Measurements from ENCODE around the gene ADAMTS3. TPM values are rescaled to one million over a fixed set of nuclear protein-coding genes. Genes with fewer than 3 reads are reported as not detected.

The ADAMTS3 gene
- total and polyA plus RNA-seq, 2 experiments from 2014 or later = 1.2 to 3.7 TPM

DNA sequence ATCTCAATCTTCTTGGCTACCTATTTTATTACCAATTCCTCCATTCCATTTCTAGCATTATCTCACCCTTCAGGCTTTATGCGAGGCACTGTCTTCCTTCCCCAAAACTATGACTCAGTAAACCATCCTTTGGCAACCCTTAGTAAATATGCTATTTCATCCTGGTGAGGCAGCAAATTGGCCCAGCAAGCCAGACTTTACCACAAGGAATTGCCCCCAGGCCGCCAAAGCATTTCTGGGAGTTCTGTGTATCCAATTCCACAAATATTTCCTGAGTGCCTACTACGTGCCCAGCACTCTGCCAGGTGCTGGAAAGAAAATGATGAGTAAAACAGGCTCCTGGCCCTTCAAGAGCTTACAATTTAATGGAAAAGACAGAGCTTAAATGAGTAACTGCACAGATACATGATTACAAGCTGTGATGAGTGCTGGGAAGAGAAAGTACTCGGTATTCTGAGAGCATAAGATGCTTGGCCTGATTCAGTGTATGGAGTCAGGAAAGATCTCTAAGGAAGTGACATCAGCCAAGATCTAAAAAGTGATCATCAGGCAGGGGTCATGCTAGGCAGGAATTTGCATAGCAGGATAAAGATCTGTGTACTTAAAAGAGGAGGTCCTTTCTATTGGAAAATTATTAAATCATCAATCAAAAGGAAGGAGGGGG lies 193.8 kb downstream of the ADAMTS3 start:
- Histone ChIP-seq H3F3A (replicated peaks; ENCODE audit: low read depth) (no peaks in the 10 kb centered on the region), H3K27ac (ENCODE audit: low read depth) (no peak overlapping the region), H2AFZ (no peak overlapping the region), H3K4me3 (no peak overlapping the region), H3K36me3 (ENCODE audit: insufficient read depth) (no peaks in the 10 kb centered on the region), H3K4me2 (no peak overlapping the region), H4K20me1 (replicated peaks; ENCODE audit: insufficient read depth) (no peaks in the 10 kb centered on the region), H3K27me3 (ENCODE audit: insufficient read depth) (no peaks in the 10 kb centered on the region), H3K79me2 (replicated peaks; ENCODE audit: insufficient read depth) (no peaks in the 10 kb centered on the region), H3K9me2 (ENCODE audit: insufficient read depth) (no peaks in the 10 kb centered on the region), H3K4me1 (ENCODE audit: insufficient read depth) (no peaks in the 10 kb centered on the region)
- ATAC-seq = no peak
- TF ChIP-seq NANOG (IDR thresholded peaks at IDR 0.05; ENCODE audit: borderline replicate concordance) = no peak
- TF ChIP-seq ZNF114 (CRISPR knock-in tag; IDR thresholded peaks at IDR 0.05) = no peak
- no peak for TF ChIP-seq STAT1 (IDR thresholded peaks at IDR 0.05; ENCODE audit: unreplicated experiment)
- no peak for TF ChIP-seq ZNF331 (CRISPR knock-in tag; IDR thresholded peaks at IDR 0.05; ENCODE audit: low read depth)
- Mint-ChIP-seq H3K4me3 (no peak overlapping the region), H3K4me1 (no peaks in the 10 kb centered on the region), H3K27me3 (ENCODE audit: insufficient read depth, low read depth, poor library complexity) (peaks cover 3% of the 10 kb centered on the region), H3K36me3 (ENCODE audit: low read depth) (no peaks in the 10 kb centered on the region), H3K9me3 (no peaks in the 10 kb centered on the region), H3K27ac (no peak overlapping the region; the same call in 1 of the 2 replicates)
- no peak for DNase-seq (ENCODE audit: low spot score)

DNA sequence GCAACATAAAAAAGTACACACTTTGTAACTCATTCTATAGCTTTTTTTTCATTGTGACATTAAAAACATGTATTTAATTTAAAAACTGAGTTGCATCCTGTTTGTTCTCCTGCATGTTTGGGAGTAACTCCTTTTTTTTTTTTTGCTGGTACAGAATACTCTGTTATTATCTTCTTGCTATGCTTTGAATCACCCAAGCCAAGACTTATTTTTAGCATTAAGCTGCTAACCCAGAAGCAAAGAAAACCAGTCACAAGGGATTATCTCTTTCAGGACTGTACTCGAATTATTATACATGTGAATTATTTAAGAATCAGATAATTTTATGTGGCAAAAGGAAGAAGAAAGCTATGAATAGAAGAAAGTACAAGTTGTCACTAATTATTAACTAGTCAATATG lies 194.9 kb downstream of the ADAMTS3 start:
- Mint-ChIP-seq H3K9me3 (no peaks in the 10 kb centered on the region), H3K27me3 (ENCODE audit: insufficient read depth, low read depth, poor library complexity) (peaks cover 5% of the 10 kb centered on the region), H3K36me3 (ENCODE audit: low read depth) (no peaks in the 10 kb centered on the region), H3K4me3 (no peak overlapping the region), H3K27ac (no peak overlapping the region), H3K4me1 (no peaks in the 10 kb centered on the region)
- H3K27me3 ChIP-seq (ENCODE audit: insufficient read depth) = no peaks in the 10 kb centered on the region
- no peaks in the 10 kb centered on the region for H3K4me1 ChIP-seq (ENCODE audit: insufficient read depth)
- no peak overlapping the region for H3K27ac ChIP-seq (ENCODE audit: low read depth)
- no peaks in the 10 kb centered on the region for H3K9me2 ChIP-seq (ENCODE audit: insufficient read depth)
- no peak overlapping the region for H3K4me3 ChIP-seq
- DNase-seq (ENCODE audit: low spot score) (no peak), ATAC-seq (no peak)
- H3F3A ChIP-seq (replicated peaks; ENCODE audit: low read depth) = no peaks in the 10 kb centered on the region
- H3K36me3 ChIP-seq (ENCODE audit: insufficient read depth) = no peaks in the 10 kb centered on the region
- no peaks in the 10 kb centered on the region for H3K79me2 ChIP-seq (replicated peaks; ENCODE audit: insufficient read depth)
- H4K20me1 ChIP-seq (replicated peaks; ENCODE audit: insufficient read depth) = no peaks in the 10 kb centered on the region
- no peak overlapping the region for H3K4me2 ChIP-seq
- H2AFZ ChIP-seq = no peak overlapping the region
- TF ChIP-seq JUNB (IDR thresholded peaks at IDR 0.05; ENCODE audit: unreplicated experiment) (no peak), EZH2 (IDR thresholded peaks at IDR 0.05; ENCODE audit: low read depth, unreplicated experiment) (no peak), ZNF114 (CRISPR knock-in tag; IDR thresholded peaks at IDR 0.05) (no peak), NANOG (IDR thresholded peaks at IDR 0.05; ENCODE audit: borderline replicate concordance) (no peak), EZH2phosphoT487 (IDR thresholded peaks at IDR 0.05; ENCODE audit: unreplicated experiment) (no peak), ZNF331 (CRISPR knock-in tag; IDR thresholded peaks at IDR 0.05; ENCODE audit: low read depth) (no peak), CREB1 (CRISPR knock-in tag; IDR thresholded peaks at IDR 0.05; ENCODE audit: low read depth) (no peak)
- TF ChIP-seq, protein P1, sequence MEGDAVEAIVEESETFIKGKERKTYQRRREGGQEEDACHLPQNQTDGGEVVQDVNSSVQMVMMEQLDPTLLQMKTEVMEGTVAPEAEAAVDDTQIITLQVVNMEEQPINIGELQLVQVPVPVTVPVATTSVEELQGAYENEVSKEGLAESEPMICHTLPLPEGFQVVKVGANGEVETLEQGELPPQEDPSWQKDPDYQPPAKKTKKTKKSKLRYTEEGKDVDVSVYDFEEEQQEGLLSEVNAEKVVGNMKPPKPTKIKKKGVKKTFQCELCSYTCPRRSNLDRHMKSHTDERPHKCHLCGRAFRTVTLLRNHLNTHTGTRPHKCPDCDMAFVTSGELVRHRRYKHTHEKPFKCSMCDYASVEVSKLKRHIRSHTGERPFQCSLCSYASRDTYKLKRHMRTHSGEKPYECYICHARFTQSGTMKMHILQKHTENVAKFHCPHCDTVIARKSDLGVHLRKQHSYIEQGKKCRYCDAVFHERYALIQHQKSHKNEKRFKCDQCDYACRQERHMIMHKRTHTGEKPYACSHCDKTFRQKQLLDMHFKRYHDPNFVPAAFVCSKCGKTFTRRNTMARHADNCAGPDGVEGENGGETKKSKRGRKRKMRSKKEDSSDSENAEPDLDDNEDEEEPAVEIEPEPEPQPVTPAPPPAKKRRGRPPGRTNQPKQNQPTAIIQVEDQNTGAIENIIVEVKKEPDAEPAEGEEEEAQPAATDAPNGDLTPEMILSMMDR (conservative IDR thresholded peaks at IDR 0.05; ENCODE audit: low read depth in 2 of 2) = no peak
- TF ChIP-seq, protein P2, sequence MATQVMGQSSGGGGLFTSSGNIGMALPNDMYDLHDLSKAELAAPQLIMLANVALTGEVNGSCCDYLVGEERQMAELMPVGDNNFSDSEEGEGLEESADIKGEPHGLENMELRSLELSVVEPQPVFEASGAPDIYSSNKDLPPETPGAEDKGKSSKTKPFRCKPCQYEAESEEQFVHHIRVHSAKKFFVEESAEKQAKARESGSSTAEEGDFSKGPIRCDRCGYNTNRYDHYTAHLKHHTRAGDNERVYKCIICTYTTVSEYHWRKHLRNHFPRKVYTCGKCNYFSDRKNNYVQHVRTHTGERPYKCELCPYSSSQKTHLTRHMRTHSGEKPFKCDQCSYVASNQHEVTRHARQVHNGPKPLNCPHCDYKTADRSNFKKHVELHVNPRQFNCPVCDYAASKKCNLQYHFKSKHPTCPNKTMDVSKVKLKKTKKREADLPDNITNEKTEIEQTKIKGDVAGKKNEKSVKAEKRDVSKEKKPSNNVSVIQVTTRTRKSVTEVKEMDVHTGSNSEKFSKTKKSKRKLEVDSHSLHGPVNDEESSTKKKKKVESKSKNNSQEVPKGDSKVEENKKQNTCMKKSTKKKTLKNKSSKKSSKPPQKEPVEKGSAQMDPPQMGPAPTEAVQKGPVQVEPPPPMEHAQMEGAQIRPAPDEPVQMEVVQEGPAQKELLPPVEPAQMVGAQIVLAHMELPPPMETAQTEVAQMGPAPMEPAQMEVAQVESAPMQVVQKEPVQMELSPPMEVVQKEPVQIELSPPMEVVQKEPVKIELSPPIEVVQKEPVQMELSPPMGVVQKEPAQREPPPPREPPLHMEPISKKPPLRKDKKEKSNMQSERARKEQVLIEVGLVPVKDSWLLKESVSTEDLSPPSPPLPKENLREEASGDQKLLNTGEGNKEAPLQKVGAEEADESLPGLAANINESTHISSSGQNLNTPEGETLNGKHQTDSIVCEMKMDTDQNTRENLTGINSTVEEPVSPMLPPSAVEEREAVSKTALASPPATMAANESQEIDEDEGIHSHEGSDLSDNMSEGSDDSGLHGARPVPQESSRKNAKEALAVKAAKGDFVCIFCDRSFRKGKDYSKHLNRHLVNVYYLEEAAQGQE (IDR thresholded peaks at IDR 0.05; ENCODE audit: unreplicated experiment) = no peak
- TF ChIP-seq, protein P3, sequence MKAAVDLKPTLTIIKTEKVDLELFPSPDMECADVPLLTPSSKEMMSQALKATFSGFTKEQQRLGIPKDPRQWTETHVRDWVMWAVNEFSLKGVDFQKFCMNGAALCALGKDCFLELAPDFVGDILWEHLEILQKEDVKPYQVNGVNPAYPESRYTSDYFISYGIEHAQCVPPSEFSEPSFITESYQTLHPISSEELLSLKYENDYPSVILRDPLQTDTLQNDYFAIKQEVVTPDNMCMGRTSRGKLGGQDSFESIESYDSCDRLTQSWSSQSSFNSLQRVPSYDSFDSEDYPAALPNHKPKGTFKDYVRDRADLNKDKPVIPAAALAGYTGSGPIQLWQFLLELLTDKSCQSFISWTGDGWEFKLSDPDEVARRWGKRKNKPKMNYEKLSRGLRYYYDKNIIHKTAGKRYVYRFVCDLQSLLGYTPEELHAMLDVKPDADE (IDR thresholded peaks at IDR 0.05) = no peak
